Measurements from ENCODE around the gene HOXA4. TPM values are rescaled to one million over a fixed set of nuclear protein-coding genes. Genes with fewer than 3 reads are reported as not detected.

The HOXA4 gene
- total RNA-seq, 3 donors from 2014 or later (not counting 1 experiment from before 2014, with no cell fraction given) = 0.52 to 2.1 (median 0.63) TPM

- H3K9me3 Mint-ChIP-seq = no peaks in the 10 kb centered on the region
- DNase-seq (no peak), ATAC-seq (no peak)
- H3K27ac ChIP-seq (ENCODE audit: low read length) = no peak overlapping the region
- H3K36me3 ChIP-seq (ENCODE audit: control insufficient read depth, insufficient read depth, low read length) = no peaks in the 10 kb centered on the region
- H3K9me3 ChIP-seq (ENCODE audit: control insufficient read depth, insufficient read depth, low read length) = no peaks in the 10 kb centered on the region
- H3K4me1 Mint-ChIP-seq = no peaks in the 10 kb centered on the region
- no peak for TF ChIP-seq CTCF (IDR thresholded peaks at IDR 0.05)
- intact Hi-C loops (cut with micrococcal nuclease) = no loop called here
- no peak overlapping the region for H3K4me3 Mint-ChIP-seq
- no peaks in the 10 kb centered on the region for H3K4me1 ChIP-seq (ENCODE audit: control insufficient read depth, insufficient read depth, low read length)
- WGBS (ENCODE audit: insufficient coverage) = 85% methylated on average over 6 of the region's 6 CpGs
- H3K36me3 Mint-ChIP-seq = no peaks in the 10 kb centered on the region
- no peak overlapping the region for H3K27ac Mint-ChIP-seq
- no peak overlapping the region for H3K4me3 ChIP-seq (ENCODE audit: low read length)
- H3K27me3 Mint-ChIP-seq (ENCODE audit: low read depth in 2 of 2) = peaks cover 37 to 39% of the 10 kb centered on the region in 2 donors
- H3K27me3 ChIP-seq (ENCODE audit: control insufficient read depth, insufficient read depth, low read length) = peaks cover 6% of the 10 kb centered on the region
Measured at GRCh38 chr7:27132978-27133377, 2.4 kb upstream of the HOXA4 start.

DNA sequence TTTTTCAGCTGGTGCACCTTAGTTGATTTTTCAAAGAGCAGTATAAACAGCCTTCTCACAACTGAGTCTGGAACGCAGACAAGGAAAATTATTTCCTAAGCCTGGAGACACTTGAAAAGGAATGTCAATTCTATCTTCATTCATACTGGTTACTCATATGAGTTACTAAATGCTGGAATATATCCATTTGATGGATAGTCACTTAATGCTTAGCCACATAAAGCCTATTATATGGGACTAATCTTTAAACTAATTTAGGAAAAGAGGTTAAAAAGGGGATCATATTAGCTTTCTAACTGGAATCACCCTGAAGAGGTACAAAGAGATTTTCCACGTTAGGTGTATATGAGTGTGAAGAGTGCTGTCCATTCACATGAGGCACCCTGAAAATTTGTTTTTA lies 1.7 kb upstream of the HOXA4 start:
- Mint-ChIP-seq H3K27ac (no peak overlapping the region), H3K27me3 (ENCODE audit: low read depth in 2 of 2) (peaks cover 32 to 37% of the 10 kb centered on the region in 2 donors), H3K9me3 (no peaks in the 10 kb centered on the region), H3K4me3 (peak overlapping the region; percentile 47), H3K4me1 (no peaks in the 10 kb centered on the region), H3K36me3 (no peaks in the 10 kb centered on the region)
- no peak for TF ChIP-seq CTCF (IDR thresholded peaks at IDR 0.05)
- H3K36me3 ChIP-seq (ENCODE audit: control insufficient read depth, insufficient read depth, low read length) = no peaks in the 10 kb centered on the region
- WGBS (ENCODE audit: insufficient coverage) = 94% methylated on average over 1 of the region's 2 CpGs
- no peak overlapping the region for H3K4me3 ChIP-seq (ENCODE audit: low read length)
- no peaks in the 10 kb centered on the region for H3K4me1 ChIP-seq (ENCODE audit: control insufficient read depth, insufficient read depth, low read length)
- no peak overlapping the region for H3K27ac ChIP-seq (ENCODE audit: low read length)
- intact Hi-C loops (cut with micrococcal nuclease) = no loop called here
- DNase-seq = no peak
- peaks cover 6% of the 10 kb centered on the region for H3K27me3 ChIP-seq (ENCODE audit: control insufficient read depth, insufficient read depth, low read length)
- H3K9me3 ChIP-seq (ENCODE audit: control insufficient read depth, insufficient read depth, low read length) = no peaks in the 10 kb centered on the region
- ATAC-seq = no peak

DNA sequence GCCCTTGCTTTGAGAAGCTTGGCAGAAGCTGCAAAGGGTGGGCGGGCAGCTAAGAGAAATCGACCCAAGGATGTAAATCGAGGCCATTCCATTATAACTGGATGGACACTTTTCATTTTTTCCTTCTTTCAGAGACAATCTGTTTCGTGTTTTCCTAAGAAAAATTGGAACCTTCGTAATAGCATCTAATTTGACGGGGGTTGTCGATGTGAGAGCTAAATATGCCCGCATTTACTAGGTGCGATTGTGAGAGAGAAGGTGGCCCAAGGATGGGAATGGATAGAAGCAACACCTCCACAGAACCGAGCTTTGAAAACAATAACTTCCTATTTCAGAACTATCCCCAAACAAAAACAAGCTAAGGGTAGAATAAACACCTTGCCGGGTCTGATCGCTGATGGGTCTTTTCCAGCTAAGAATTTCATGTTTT lies 848 bp upstream of the HOXA4 start:
- intact Hi-C loops (cut with micrococcal nuclease) = no loop called here
- DNase-seq (no peak), ATAC-seq (no peak)
- 76% methylated on average over 11 of the region's 12 CpGs for WGBS (ENCODE audit: insufficient coverage)
- Histone ChIP-seq H3K36me3 (ENCODE audit: control insufficient read depth, insufficient read depth, low read length) (no peaks in the 10 kb centered on the region), H3K4me3 (ENCODE audit: low read length) (peak overlapping the region; percentile 65), H3K4me1 (ENCODE audit: control insufficient read depth, insufficient read depth, low read length) (no peaks in the 10 kb centered on the region), H3K27me3 (ENCODE audit: control insufficient read depth, insufficient read depth, low read length) (no peaks in the 10 kb centered on the region), H3K27ac (ENCODE audit: low read length) (peak overlapping the region; percentile 76), H3K9me3 (ENCODE audit: control insufficient read depth, insufficient read depth, low read length) (no peaks in the 10 kb centered on the region)
- Mint-ChIP-seq H3K36me3 (no peaks in the 10 kb centered on the region), H3K27ac (peak overlapping the region in 1 of 2 donors; percentile 45), H3K27me3 (ENCODE audit: low read depth in 2 of 2) (peaks cover 28 to 41% of the 10 kb centered on the region in 2 donors), H3K9me3 (no peaks in the 10 kb centered on the region), H3K4me3 (peak overlapping the region; percentile 65), H3K4me1 (no peaks in the 10 kb centered on the region)
- TF ChIP-seq CTCF (IDR thresholded peaks at IDR 0.05) = no peak
